Caco-2 (cell line): ENCODE measurements around the gene BIRC5. TPM values are rescaled to one million over a fixed set of nuclear protein-coding genes. Genes with fewer than 3 reads are reported as not detected.

Experiments
- BruUV-seq: library from RNA; stranded (reverse); fragments of 400-500 nt; replicated peaks from 2 replicates; lab custom pipeline; 2021; lab: Mats Ljungman, UMichigan
- CTCF ChIA-PET: fragments of 300-600 bp; sonication (Branson Sonifier 250); formaldehyde crosslinking; loops from one replicate; lab custom pipeline; 2022; ENCODE audit warnings: antibody characterized with exemption; lab: Charles Lee
- POLR2A ChIA-PET: fragments of 300-600 bp; sonication (Branson Sonifier 250); formaldehyde crosslinking; loops from one replicate; lab custom pipeline; 2022; ENCODE audit warnings: antibody characterized with exemption; lab: Charles Lee
- DNase-seq, 2 experiments: peaks; one replicate each; pipeline versions ENCODE4 v3.0.0 to v3.0.0-alpha.2; 2020 to 2022
- H3K27me3 ChIP-seq: replicated peaks from 2 replicates; pipeline ENCODE4 v1.6.0; 2011; ENCODE audit warnings: low read length; ENCODE audit not compliant: control insufficient read depth, insufficient read depth
- H3K36me3 ChIP-seq: 2 replicates; pipeline ENCODE4 v1.5.1; 2011; ENCODE audit warnings: low read length; ENCODE audit not compliant: control insufficient read depth, insufficient read depth
- H3K4me1 ChIP-seq: fragments of 250-450 bp; sonication (Bioruptor Pico); 2 replicates; pipeline ENCODE4 v1.5.1; 2020; ENCODE audit warnings: mild to moderate bottlenecking
- H3K4me3 ChIP-seq: 2 replicates; pipeline ENCODE4 v1.5.1; 2011; ENCODE audit warnings: low read depth, mild to moderate bottlenecking, control low read depth, low read length
- H3K9me3 ChIP-seq: fragments of 250-450 bp; sonication (Bioruptor Pico); 2 replicates; pipeline ENCODE4 v1.5.1; 2020; ENCODE audit warnings: mild to moderate bottlenecking, moderate library complexity
- H3K27ac Mint-ChIP-seq: one replicate; pipeline ENCODE4 v1.8.0; 2022; ENCODE audit warnings: mixed read lengths; ENCODE audit not compliant: unreplicated experiment
- H3K27me3 Mint-ChIP-seq: one replicate; pipeline ENCODE4 v1.8.0; 2022; ENCODE audit warnings: mixed read lengths; ENCODE audit not compliant: insufficient read depth, unreplicated experiment
- H3K36me3 Mint-ChIP-seq: one replicate; pipeline ENCODE4 v1.8.0; 2022; ENCODE audit warnings: mild to moderate bottlenecking, mixed read lengths; ENCODE audit not compliant: insufficient read depth, unreplicated experiment
- H3K4me1 Mint-ChIP-seq: one replicate; pipeline ENCODE4 v1.8.0; 2022; ENCODE audit warnings: low read depth, mixed read lengths; ENCODE audit not compliant: unreplicated experiment
- H3K4me3 Mint-ChIP-seq: one replicate; pipeline ENCODE4 v1.8.0; 2022; ENCODE audit warnings: mild to moderate bottlenecking, moderate library complexity, mixed read lengths; ENCODE audit not compliant: unreplicated experiment
- H3K9me3 Mint-ChIP-seq: one replicate; pipeline ENCODE4 v1.8.0; 2022; ENCODE audit warnings: mixed read lengths; ENCODE audit not compliant: unreplicated experiment
- CTCF ChIP-seq, 2 experiments: fragments of 200-600 bp in 1 of 2; IDR thresholded peaks; 1 replicate in 1 of 2; 2 replicates in 1 of 2; pipeline versions ENCODE4 v1.5.1 to v1.8.0; 2011 to 2022; ENCODE audit warnings: antibody characterized with exemption in 1 of 2, control low read depth in 1 of 2, inconsistent platforms in 1 of 2, low read depth in 1 of 2, low read length in 1 of 2, mild to moderate bottlenecking in 1 of 2, moderate library complexity in 1 of 2; ENCODE audit not compliant: insufficient read depth in 1 of 2, severe bottlenecking in 1 of 2, unreplicated experiment in 1 of 2
- intact Hi-C: fragments of 100-400 bp; cut with micrococcal nuclease; formaldehyde crosslinking; loops from one replicate; pipeline ENCODE4 v1.10.0; 2022; ENCODE audit not compliant: unreplicated experiment
- total RNA-seq: library from RNA; stranded (reverse); gene quantifications from 2 replicates; pipeline ENCODE4 v1.2.3, GENCODE V29; 2022

BIRC5 gene
- total RNA-seq, 1 experiment from 2014 or later: 88.8 TPM

GRCh38 chr17:78219396-78220150, 5.5 kb downstream of the BIRC5 start:
- no peaks in the 10 kb centered on the region for H3K27me3 Mint-ChIP-seq
- POLR2A ChIA-PET: no interaction called here
- H3K27ac Mint-ChIP-seq: no peak overlapping the region

GRCh38 chr17:78223061-78223460, 9.0 kb downstream of the BIRC5 start:
- Mint-ChIP-seq H3K36me3 (peaks cover 64% of the 10 kb centered on the region), H3K4me1 (no peaks in the 10 kb centered on the region), H3K27ac (no peak overlapping the region), H3K27me3 (no peaks in the 10 kb centered on the region), H3K4me3 (no peak overlapping the region), H3K9me3 (no peaks in the 10 kb centered on the region)
- no peak for DNase-seq
- CTCF ChIA-PET: interaction anchor here (1.4 kb wide), 1 partner anchor 36 kb away, joined by 6 read pairs; the partner anchor contains the start of genes AFMID and TK1
- no peaks in the 10 kb centered on the region for H3K4me1 ChIP-seq
- no TSS peak for BruUV-seq
- H3K27me3 ChIP-seq: no peaks in the 10 kb centered on the region
- intact Hi-C loops: no loop called here
- no peaks in the 10 kb centered on the region for H3K9me3 ChIP-seq
- no peak for TF ChIP-seq CTCF (IDR thresholded peaks at IDR 0.05; ENCODE audit: insufficient read depth in 1 of 2, low read depth in 1 of 2, low read length in 1 of 2, severe bottlenecking in 1 of 2, unreplicated experiment in 1 of 2)
- H3K4me3 ChIP-seq: no peak overlapping the region
- POLR2A ChIA-PET: no interaction called here
- no peaks in the 10 kb centered on the region for H3K36me3 ChIP-seq

More at GRCh38 chr17:78219396-78220150, 5.5 kb downstream of the BIRC5 start:
- CTCF ChIA-PET: no interaction called here
- Mint-ChIP-seq H3K36me3 (peaks cover 79% of the 10 kb centered on the region), H3K4me1 (no peaks in the 10 kb centered on the region), H3K9me3 (no peaks in the 10 kb centered on the region), H3K4me3 (no peak overlapping the region)
- H3K4me1 ChIP-seq: no peaks in the 10 kb centered on the region
- no peak for TF ChIP-seq CTCF (IDR thresholded peaks at IDR 0.05; ENCODE audit: insufficient read depth in 1 of 2, low read depth in 1 of 2, low read length in 1 of 2, severe bottlenecking in 1 of 2, unreplicated experiment in 1 of 2)
- no peaks in the 10 kb centered on the region for H3K9me3 ChIP-seq
- no peak for DNase-seq
- intact Hi-C loops: no loop called here
- BruUV-seq: no TSS peak
- H3K27me3 ChIP-seq: no peaks in the 10 kb centered on the region
- peaks cover 3% of the 10 kb centered on the region for H3K36me3 ChIP-seq
- no peak overlapping the region for H3K4me3 ChIP-seq

GRCh38 chr17:78223765-78224164, 9.7 kb downstream of the BIRC5 start:
- intact Hi-C loops: no loop called here
- H3K4me1 Mint-ChIP-seq: no peaks in the 10 kb centered on the region
- BruUV-seq: no TSS peak
- DNase-seq: no peak
- ChIA-PET POLR2A (no interaction called here), CTCF (interaction anchor here (1.4 kb wide), 1 partner anchor 37 kb away, joined by 6 read pairs; the partner anchor contains the start of genes AFMID and TK1)
- no peaks in the 10 kb centered on the region for H3K9me3 Mint-ChIP-seq
- H3K36me3 ChIP-seq: no peaks in the 10 kb centered on the region
- no peaks in the 10 kb centered on the region for H3K4me1 ChIP-seq
- H3K27me3 ChIP-seq: no peaks in the 10 kb centered on the region
- TF ChIP-seq CTCF (IDR thresholded peaks at IDR 0.05; ENCODE audit: insufficient read depth in 1 of 2, low read depth in 1 of 2, low read length in 1 of 2, severe bottlenecking in 1 of 2, unreplicated experiment in 1 of 2): no peak
- no peak overlapping the region for H3K27ac Mint-ChIP-seq
- H3K9me3 ChIP-seq: no peaks in the 10 kb centered on the region
- peaks cover 59% of the 10 kb centered on the region for H3K36me3 Mint-ChIP-seq
- H3K4me3 ChIP-seq: no peak overlapping the region
- H3K4me3 Mint-ChIP-seq: no peak overlapping the region
- H3K27me3 Mint-ChIP-seq: no peaks in the 10 kb centered on the region
